Subcutaneous abdominal adipose tissue (tissue), 5 donors: ENCODE data around the gene ARNT2.

ENCODE experiments used
- H3K27ac ChIP-seq: one replicate; pipeline ENCODE4 v1.7.0; 2013; ENCODE audit warnings: low read depth, mild to moderate bottlenecking, inconsistent platforms, low read length, moderate library complexity
- H3K27me3 ChIP-seq, 5 donors: one replicate each; pipeline ENCODE4 v1.7.0; 2013; ENCODE audit warnings: low read length in 5 of 5, inconsistent platforms in 1 of 5; ENCODE audit not compliant: control insufficient read depth in 5 of 5, insufficient read depth in 4 of 5
- H3K36me3 ChIP-seq, 5 donors: one replicate each; pipeline ENCODE4 v1.7.0; 2013; ENCODE audit warnings: low read length in 5 of 5; ENCODE audit not compliant: control insufficient read depth in 5 of 5, insufficient read depth in 5 of 5
- H3K4me1 ChIP-seq, 5 donors: one replicate each; pipeline ENCODE4 v1.7.0; 2013; ENCODE audit warnings: low read length in 5 of 5, mild to moderate bottlenecking in 3 of 5, moderate library complexity in 1 of 5; ENCODE audit not compliant: control insufficient read depth in 5 of 5, insufficient read depth in 5 of 5
- H3K4me3 ChIP-seq, 5 donors: one replicate each; pipeline ENCODE4 v1.7.0; 2013; ENCODE audit warnings: low read length in 5 of 5, low read depth in 1 of 5
- H3K9ac ChIP-seq, 5 donors: one replicate each; pipeline ENCODE4 v1.7.0; 2013; ENCODE audit warnings: low read length in 5 of 5, mild to moderate bottlenecking in 4 of 5, moderate library complexity in 3 of 5
- H3K9me3 ChIP-seq, 5 donors: one replicate each; pipeline ENCODE4 v1.7.0; 2013; ENCODE audit warnings: low read length in 5 of 5; ENCODE audit not compliant: control insufficient read depth in 5 of 5
- donor health status: healthy.
- donor health status: healthy.
- donor health status: healthy.
- donor health status: healthy.
- donor health status: healthy.

ARNT2 gene

DNA sequence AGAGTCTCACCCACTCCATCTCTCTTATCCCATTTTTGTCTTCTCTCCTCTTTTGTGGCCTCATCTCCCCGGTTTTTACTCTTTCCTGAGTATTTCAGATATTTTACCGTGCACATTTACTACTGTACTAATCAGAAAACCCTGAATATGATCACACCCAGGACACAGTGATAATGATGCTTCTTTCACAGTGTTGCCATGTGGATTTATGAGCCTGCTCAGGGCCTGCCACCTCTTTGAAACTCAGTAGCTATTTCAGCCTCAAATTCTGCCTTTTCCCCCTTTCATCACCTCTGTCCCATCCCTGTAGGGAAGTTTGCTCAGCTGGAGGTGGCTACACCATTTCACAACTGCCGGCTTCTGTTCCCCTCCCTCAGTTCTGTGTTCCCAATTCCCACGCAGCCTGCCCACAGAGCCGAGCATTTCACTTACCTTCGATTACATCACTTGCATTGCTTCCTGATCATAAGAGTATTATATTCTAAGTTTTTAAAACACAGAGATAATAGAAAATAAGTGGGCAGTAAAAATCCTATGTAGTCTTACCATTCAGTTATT lies 33.2 kb downstream of the ARNT2 start:
- H3K36me3 ChIP-seq: no peaks in the 10 kb centered on the region
- H3K27ac ChIP-seq: no peak overlapping the region
- H3K9me3 ChIP-seq: no peaks in the 10 kb centered on the region
- H3K27me3 ChIP-seq: peaks cover 10 to 22% (median 13%) of the 10 kb centered on the region in 5 donors
- H3K4me1 ChIP-seq: no peaks in the 10 kb centered on the region
- H3K4me3 ChIP-seq: no peak overlapping the region
- no peak overlapping the region for H3K9ac ChIP-seq

DNA sequence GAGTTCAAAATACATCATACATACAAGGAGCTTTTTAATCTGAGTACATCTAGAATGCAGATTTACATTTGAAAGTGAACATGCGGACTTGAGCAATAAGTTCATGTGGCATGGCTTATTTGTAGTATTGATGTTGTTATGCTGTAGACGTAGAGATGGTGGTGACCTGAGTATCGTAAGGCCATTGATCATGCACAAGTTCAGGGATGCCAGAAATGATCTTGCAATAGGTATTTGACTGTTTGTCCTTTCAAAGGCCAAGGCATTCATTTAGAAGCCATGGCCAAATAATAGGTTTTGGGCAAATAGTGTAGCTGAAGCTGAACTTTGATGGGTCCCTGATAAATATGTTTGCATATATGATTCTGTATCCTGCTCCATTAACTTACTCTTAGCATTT lies 35.0 kb downstream of the ARNT2 start:
- no peaks in the 10 kb centered on the region for H3K9me3 ChIP-seq

DNA sequence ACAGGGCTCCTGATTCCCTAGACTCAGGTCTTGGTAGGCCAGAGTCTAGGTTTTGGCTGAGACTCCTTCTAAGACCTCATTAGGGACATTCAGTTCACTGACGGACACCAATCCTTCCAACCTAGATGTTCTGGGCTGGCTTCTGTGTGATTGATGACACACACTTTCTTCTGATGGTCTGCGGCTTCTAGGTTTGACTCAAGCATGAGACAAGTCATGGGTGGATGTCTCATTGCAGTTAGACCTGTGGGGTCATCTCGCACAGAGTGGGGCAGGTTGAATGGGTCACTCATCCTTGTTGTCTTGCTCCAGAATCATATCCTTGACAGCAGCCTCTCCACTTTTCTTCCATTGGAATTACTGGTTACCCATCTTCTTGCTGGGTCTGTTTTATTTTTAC lies 35.8 kb downstream of the ARNT2 start:
- H3K27ac ChIP-seq: no peak overlapping the region
- H3K9me3 ChIP-seq: no peaks in the 10 kb centered on the region
- H3K36me3 ChIP-seq: no peaks in the 10 kb centered on the region
- H3K4me1 ChIP-seq: no peaks in the 10 kb centered on the region
- no peak overlapping the region for H3K9ac ChIP-seq
- H3K4me3 ChIP-seq: no peak overlapping the region
- H3K27me3 ChIP-seq: peaks cover 13 to 41% (median 33%) of the 10 kb centered on the region in 5 donors

More for the DNA sequence above, 35.0 kb downstream of the ARNT2 start:
- no peak overlapping the region for H3K4me3 ChIP-seq
- no peak overlapping the region for H3K27ac ChIP-seq
- H3K36me3 ChIP-seq: no peaks in the 10 kb centered on the region
- H3K4me1 ChIP-seq: no peaks in the 10 kb centered on the region
- no peak overlapping the region for H3K9ac ChIP-seq
- H3K27me3 ChIP-seq: peaks cover 13 to 35% (median 25%) of the 10 kb centered on the region in 5 donors

DNA sequence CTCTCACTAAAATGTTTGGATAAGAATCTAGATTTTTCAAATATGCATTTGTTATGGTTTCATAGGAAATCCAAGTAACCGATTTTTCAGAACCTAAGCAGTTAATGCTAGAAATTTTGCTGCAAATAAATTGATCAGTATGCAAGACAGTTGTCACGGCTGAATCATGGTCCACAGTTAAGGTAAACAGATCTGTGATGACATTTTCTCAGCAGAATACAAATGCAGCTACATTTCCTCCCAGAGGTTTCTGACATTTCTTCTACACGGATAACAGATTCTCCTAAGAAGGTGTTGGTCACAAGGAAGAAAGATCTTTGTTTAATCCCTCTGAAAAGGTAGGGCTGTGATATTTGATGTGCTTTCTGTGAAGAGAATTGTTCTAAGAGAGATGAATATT lies 36.9 kb downstream of the ARNT2 start:
- Histone ChIP-seq H3K4me1 (no peaks in the 10 kb centered on the region), H3K36me3 (no peaks in the 10 kb centered on the region), H3K4me3 (no peak overlapping the region), H3K9me3 (no peaks in the 10 kb centered on the region), H3K27ac (no peak overlapping the region), H3K27me3 (peaks cover 13 to 41% (median 35%) of the 10 kb centered on the region in 5 donors), H3K9ac (no peak overlapping the region)

DNA sequence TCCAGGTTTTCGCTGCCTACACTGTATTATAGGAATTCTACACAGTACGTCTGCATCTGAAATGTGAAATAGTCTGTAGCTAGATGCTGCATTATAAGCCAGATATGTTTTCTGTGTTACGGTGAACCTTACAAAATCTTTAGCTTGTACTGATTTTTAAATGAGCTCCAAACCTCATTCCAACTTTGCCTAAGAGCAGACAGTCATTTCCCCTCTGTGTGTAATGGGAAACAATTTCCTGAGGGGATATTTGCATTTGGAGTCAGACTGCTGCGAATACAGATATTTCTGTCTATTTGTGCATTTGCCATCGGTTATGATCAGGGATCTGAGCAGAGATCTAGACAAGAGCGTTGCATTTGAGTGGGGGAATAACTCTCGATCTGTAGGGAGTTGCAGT lies 37.5 kb downstream of the ARNT2 start:
- Histone ChIP-seq H3K27ac (no peak overlapping the region), H3K9me3 (no peaks in the 10 kb centered on the region), H3K36me3 (no peaks in the 10 kb centered on the region), H3K4me1 (no peaks in the 10 kb centered on the region), H3K27me3 (peaks cover 13 to 43% (median 33%) of the 10 kb centered on the region in 5 donors), H3K4me3 (no peak overlapping the region), H3K9ac (no peak overlapping the region)

DNA sequence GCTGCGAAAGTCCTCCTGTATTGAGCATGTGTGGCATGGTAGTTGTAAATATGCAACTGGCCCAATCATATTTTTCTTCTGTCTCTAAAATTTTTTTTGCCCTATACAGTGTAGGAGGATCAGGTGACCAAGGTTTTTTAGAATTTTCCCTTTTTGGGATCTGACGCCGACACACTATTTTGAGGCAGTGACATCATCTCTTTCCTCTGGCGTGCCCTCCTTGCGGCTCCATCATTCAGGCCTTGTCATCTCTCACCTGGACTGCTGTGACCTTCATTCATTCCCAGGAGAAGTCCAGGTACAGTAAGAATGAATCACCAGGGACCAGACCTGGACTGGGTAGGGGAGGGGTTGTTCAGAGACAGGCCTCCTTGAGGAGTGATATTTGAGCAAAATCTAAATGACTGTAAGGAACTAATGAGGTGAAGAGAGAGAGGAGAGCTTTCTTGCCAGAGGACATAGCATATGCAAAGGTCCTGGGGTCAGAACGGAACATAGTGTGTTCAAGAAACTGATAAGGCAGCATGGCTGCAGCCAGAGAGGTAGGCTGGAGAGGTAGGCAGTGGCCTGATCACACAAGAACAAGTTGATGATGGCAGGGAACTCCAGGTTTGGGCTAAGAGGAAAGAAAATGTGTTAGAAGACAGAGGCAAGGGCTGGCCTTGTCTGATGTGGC lies 38.7 kb downstream of the ARNT2 start:
- no peak overlapping the region for H3K9ac ChIP-seq
- no peaks in the 10 kb centered on the region for H3K4me1 ChIP-seq
- no peaks in the 10 kb centered on the region for H3K36me3 ChIP-seq
- no peak overlapping the region for H3K4me3 ChIP-seq
- H3K27me3 ChIP-seq: peaks cover 13 to 43% (median 33%) of the 10 kb centered on the region in 5 donors
- H3K27ac ChIP-seq: no peak overlapping the region
- no peaks in the 10 kb centered on the region for H3K9me3 ChIP-seq

DNA sequence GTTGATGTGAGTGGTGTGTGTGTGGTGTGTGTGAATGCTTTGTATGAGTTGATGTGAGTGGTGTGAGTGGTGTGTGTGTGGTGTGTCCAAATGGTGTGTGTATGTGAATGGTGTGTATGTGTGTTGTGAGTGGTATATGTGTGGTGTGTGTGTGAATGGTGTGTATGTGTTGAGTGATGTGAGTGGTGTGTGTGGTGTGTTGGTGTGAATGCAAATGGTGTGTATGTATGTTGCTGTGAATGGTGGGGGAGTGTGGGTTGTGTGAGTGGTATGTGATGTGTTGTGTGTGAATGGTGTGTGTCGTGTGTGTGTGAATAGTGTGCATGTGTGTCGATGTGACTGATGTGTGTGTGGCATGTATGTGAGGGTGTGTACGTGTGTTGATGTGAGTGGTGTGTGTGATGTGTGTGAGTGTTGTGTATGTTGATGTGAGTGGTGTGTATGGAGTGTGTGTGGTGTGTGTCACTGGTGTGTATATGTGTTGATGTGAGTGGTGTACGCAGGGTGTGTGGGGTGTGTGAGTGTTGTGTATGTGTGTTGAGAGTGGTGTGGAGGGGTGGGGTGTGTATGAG lies 40.6 kb downstream of the ARNT2 start:
- Histone ChIP-seq H3K4me3 (no peak overlapping the region), H3K9me3 (no peaks in the 10 kb centered on the region), H3K36me3 (no peaks in the 10 kb centered on the region), H3K9ac (no peak overlapping the region), H3K27me3 (peaks cover 9 to 43% (median 32%) of the 10 kb centered on the region in 5 donors), H3K4me1 (no peaks in the 10 kb centered on the region), H3K27ac (no peak overlapping the region)

DNA sequence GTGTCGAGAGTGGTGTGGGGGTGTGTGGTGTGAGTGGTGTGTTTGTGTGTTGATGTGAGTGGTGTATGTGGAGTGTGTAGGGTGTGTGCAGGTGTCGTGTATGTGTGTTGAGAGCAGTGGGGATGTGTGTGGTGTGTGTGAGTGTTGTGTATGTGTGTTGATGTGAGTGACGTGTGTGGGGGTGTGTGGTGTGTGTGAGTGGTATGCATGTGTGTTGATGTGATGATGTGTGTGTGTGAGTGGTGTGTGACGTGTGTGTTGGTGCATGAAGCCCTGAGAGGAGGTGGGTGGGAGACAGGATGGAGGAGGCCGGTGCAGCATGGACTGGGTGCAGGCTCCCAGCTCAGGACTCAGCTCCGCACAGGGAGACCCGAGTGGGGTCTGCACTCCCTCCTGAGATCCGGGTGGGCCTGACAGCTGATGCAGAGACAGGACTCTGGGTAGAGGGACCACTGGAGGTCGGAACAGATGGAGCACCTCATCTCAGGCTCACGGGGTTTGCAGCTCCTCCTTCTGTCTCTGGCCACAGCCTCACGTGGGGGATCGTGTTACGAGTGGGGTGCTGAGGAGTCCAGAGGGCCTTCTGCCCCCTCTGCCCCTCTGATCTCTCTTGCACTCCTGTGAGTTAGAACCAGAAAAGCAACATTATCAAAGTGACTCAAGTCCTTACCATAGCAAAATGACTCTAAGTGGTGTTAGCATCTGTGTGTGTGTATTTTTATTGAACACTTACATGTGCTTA lies 41.3 kb downstream of the ARNT2 start:
- Histone ChIP-seq H3K36me3 (no peaks in the 10 kb centered on the region), H3K27me3 (peaks cover 7 to 39% (median 33%) of the 10 kb centered on the region in 5 donors), H3K9me3 (no peaks in the 10 kb centered on the region), H3K4me1 (no peaks in the 10 kb centered on the region), H3K27ac (no peak overlapping the region), H3K4me3 (no peak overlapping the region), H3K9ac (no peak overlapping the region)

DNA sequence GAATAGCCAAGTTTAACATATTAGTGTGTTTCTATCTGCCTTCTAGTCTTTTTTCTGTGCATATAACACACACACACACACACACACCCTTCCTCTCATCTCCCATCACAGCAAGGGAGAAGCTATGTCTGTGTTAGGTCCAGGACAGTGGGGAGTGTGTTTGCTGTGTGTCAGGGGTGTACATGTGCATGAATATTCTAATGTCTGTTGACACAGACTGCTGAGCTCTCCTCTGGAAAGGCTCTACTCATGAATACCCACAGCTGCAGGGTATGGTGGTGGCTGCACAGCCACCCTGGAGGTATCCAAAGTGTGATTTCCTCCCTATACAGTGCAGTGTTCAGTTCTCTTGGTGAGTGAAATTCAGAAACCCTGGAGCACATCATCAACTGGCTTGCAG lies 42.9 kb downstream of the ARNT2 start:
- Histone ChIP-seq H3K9ac (no peak overlapping the region), H3K36me3 (no peaks in the 10 kb centered on the region), H3K9me3 (no peaks in the 10 kb centered on the region), H3K4me1 (no peaks in the 10 kb centered on the region), H3K27me3 (peaks cover 5 to 34% (median 28%) of the 10 kb centered on the region in 5 donors), H3K27ac (no peak overlapping the region), H3K4me3 (no peak overlapping the region)

DNA sequence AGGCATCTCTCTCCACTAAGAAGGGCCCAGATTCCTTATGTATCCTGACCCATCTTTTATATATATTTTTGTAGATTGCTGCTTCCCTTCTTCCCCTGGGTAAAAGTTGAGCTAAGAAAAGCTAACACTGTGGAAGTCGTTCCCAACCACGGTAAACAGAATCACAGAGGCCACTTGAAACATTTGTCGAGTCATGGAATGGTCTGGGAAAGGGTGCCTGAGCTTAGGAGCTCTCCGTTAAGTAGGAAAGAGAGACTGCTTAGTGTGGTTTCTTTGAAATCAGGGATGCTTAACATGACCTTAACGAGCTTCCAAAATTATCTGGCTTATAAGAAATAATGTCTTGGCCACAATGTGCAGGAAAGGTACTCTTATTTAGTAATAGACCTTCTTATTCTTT lies 45.6 kb downstream of the ARNT2 start:
- Histone ChIP-seq H3K27me3 (peaks cover 0 to 20% (median 11%) of the 10 kb centered on the region in 5 donors), H3K36me3 (no peaks in the 10 kb centered on the region), H3K9me3 (no peaks in the 10 kb centered on the region), H3K4me1 (no peaks in the 10 kb centered on the region), H3K9ac (no peak overlapping the region), H3K4me3 (no peak overlapping the region), H3K27ac (no peak overlapping the region)
